NCI-H1105 treated with DMSO at 0.1 percent for 48 hours (cell line): ENCODE results near the gene CDH23.

Source experiments
- DNase-seq: peaks from one replicate; lab custom pipeline; 2025; lab: John Stamatoyannopoulos, UW

Gene CDH23

DNA sequence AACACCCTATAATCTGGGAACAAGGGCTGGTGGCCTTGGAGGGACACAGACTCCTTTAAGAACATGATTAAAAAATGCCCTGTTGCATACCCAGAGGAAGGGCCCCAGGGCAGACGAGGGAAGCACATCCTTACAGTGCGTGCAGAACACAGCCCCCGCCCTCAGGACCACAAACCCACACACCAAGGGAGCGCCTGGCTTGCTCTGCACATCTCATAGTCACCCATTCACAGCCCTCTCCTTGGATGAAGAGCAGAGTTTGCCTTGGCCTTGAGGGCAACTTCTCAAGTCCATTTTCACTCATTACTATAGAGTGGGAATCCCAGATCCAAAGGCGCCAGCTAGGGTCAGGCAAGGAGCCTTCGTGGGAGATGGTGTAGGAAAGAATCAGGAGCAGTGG is 382.9 kb downstream of the CDH23 start:
- no peak for DNase-seq

DNA sequence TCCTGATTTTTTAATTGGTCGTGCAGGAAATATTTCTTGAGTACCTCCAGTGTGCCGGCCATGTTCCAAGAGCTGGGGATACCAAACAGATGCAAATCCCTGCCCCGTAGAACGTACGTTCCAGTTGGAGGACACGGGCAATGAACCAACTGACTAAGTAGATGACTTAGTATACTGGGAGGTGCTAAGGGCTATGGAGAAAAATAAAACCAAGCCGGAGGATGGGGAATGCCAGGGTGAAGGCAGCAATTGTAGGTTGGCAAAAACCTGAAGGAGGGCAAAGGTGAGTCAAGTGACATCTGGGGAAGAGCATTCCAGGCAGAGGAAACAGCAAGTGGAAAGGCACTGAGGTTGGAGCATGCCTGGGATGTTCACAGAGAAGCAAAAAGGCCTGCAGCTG is 383.4 kb downstream of the CDH23 start:
- DNase-seq: no peak

DNA sequence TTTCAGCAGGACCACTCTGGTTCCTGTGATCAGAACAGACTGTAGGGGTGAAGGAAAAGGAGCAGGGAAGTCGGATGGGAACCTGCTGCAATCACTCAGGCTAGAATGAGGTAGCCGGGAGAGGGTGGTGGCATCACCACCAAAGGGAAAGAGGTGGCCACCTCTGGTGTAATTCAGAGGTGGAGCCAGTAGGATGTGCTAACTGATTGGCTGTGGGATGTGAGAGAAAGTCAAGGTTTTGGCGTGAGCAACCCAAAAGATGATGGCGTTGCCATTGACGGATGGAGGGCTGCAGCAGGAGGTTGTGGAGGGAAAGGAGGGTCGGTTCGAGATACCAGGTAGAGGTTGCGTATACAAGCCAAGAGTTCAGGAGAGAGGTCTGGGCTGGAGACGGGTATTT is 384.0 kb downstream of the CDH23 start:
- DNase-seq: no peak

DNA sequence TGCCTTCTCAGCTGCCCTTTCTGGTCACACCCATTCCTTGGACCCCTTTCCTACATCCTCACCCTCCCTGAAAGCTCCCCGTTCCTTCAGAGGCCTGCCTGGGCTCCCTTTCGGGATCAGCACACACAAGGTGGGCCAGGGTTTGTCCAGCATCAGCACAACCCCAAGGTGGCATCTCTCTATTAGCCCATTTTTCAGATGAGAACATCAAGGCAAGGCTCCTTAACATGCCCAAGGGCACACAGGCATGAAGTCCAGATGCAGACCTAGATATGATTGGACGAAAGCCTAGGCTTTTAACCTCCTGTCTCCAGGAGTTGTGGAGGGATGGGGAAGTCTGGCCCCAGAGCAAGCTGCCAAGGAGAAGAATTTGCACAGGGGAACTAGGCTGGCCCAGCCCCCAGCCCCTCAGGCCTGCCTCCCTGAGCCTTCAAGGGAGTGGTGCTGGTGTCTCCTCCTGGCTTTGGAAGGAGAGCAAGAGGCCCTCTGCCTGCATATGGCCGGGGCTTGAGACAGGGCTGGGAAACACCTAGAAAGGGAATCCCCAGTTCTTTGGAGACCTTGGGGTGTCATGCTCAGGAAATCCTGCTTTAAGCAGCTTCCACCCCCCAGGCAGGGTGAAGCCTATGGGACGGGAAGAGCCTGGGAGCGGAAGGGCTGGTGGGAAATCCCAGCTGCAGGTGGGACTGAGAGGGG is 385.6 kb downstream of the CDH23 start:
- no peak for DNase-seq

- no peak for DNase-seq
These were observed 386.3 kb downstream of the CDH23 start for GRCh38 chr10:71782917-71783490.

- no peak for DNase-seq
These were observed 387.4 kb downstream of the CDH23 start for GRCh38 chr10:71783917-71784678.

DNA sequence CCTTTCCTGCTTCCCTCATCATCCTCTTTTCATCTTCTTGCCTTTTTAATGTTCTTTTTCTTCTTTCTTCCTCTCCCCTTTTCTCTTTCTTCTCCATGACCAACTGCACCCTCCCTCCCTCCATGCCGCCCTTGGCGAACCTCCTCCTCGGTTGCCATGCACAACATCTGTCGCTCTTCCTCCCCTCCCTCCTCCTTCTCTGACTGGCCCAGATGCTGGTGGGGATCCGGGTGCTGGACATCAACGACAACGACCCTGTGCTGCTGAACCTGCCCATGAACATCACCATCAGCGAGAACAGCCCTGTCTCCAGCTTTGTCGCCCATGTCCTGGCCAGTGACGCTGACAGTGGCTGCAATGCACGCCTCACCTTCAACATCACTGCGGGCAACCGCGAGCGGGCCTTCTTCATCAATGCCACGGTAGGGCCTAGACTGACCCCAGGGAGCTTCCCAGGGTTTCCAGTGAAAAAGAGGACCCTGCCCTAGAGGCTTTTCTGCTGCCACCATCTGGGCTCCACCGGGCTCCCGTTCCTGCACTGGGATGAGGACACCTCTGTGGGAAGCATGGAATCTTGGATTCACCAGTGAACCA is 388.1 kb downstream of the CDH23 start:
- no peak for DNase-seq

DNA sequence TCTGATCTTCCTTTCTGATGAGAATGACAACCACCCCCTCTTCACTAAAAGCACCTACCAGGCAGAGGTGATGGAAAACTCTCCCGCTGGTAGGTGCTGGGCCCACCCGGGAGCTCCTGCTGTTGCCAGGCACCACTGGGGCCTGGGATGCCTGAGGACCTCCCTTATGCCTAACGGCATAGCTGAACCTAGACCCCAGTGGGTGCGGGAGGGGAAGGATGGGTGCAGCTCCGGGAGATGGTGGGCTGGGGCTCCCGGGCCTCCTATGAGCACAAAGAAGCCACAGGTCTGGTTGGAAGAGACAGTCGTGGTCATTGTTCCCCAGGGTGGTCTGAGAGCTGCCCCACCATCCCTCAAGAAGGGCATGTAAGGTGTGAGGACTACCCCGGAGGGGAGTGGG is 392.2 kb downstream of the CDH23 start:
- no peak for DNase-seq

DNA sequence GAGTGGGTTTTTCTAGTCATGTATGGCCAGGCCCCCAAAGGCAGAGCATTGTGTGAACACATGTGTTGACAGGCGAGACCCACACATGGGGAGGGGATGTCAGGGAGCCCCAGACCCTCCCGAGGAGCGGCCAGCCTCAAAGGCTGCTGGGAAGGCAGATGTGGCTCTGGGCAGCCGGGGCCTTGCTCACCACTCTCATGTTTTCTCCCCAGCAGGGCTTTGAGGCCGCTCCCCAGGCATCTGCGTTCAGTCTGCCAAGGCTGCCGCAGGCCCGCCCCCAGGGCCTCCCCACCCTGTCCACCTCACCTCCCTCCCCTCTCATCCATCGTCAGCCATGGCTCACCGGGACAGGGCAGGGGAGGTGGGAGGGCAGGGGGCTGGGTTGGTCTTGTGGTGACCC is 393.2 kb downstream of the CDH23 start:
- no peak for DNase-seq

- no peak for DNase-seq
These were observed 394.2 kb downstream of the CDH23 start for GRCh38 chr10:71790749-71791440.

GRCh38 chr10:71795248-71795647 is 398.5 kb downstream of the CDH23 start:
- no peak for DNase-seq

GRCh38 chr10:71796749-71797405 is 400.2 kb downstream of the CDH23 start:
- no peak for DNase-seq

GRCh38 chr10:71797533-71798307 is 401.0 kb downstream of the CDH23 start:
- DNase-seq: no peak

DNA sequence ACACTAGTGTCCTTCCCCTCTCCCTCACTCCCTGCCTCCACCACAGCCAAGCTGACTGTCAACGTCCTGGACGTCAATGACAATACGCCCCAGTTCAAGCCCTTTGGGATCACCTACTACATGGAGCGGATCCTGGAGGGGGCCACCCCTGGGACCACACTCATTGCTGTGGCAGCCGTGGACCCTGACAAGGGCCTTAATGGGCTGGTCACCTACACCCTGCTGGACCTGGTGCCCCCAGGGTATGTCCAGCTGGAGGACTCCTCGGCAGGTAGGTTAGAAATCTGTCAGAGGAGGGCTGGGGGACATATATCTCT is 401.5 kb downstream of the CDH23 start:
- no peak for DNase-seq

DNA sequence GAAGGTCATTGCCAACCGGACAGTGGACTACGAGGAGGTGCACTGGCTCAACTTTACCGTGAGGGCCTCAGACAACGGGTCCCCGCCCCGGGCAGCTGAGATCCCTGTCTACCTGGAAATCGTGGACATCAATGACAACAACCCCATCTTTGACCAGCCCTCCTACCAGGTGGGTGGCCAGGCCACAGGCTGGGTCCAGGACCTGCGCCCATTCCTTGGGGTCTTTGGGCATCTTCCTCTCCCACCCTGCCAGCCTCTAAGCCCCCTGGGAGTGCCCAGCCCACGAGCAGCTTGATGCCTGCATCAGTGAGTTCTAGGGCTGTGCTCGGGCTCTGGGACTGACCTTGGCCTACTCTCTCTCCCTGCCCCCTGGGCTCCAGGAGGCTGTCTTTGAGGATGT is 402.4 kb downstream of the CDH23 start:
- DNase-seq: no peak

DNA sequence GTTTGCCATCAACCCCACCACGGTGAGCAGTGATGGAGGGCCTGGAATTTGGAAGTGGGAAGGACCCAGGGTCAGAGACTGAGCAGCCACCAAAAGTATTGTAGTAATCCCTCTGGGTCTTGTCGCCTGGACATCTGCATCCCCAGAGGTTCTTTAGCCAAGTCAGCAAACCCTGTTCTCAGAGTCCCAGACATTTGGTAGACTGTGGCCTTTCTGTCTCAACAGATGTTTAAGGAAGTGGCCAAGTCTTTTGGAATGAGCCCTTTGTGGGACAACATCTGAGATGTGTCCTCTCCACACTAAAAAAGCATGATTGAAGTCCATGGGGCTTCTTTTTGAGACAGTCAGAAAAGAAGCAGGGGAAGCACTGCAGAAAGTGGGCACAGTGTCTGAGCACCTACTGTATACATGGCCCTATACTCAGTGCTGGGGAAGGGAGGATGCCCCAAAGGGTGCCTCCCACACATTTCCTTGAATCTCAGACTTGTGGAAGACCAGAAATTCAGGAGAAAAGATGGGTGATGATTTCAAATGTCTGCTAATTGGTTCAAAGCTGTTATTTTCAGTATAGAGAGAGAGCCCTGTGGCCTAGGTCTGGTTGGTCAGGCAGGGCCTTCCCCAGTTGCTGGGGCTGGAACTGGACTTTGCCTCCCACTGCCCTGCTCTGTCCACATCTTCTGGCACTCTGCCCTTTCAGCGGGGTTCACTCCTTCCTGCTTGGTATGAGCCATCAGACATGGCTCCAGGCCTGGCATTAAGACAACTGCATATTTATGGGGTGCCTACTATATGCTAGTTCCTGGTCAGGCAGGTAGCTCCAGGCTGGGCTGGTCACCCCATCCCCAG is 403.1 kb downstream of the CDH23 start:
- DNase-seq: no peak

DNA sequence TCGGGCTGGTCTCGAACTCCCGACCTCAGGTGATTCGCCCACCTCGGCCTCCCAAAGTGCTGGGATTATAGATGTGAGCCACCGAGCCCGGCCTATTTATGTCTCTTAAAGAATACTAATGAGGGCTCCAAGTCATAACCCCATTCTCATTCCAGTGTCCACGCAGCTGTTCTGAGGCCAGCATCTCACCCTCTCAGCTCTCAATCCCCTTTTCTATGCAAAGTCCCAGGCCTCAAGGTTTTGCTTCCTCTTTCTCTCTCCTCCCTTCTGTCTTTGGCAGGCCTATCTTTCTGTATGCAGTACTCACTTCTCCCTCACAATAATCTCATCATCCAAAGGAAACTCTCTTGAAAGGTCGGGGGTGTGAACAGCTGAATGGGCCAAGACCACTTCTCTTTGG is 404.6 kb downstream of the CDH23 start:
- no peak for DNase-seq

DNA sequence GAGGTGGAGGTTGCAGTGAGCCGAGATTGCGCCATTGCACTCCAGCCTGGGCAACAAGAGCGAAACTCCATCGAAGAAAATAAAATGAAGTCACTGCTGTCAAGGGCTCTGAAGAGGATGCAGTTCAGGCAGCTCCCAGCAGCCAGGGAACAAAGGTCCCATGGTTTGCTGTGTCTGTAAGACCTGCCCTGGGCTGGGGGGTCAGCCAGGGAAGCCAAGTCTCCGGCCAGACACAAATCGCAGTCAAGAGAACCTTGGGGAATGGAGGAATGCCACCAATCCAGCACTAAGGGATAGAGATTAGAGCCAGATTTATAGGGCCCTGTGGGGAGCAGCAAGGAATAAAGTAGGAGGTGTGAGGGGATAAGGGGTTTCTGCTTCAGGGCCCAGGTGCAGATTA is 405.5 kb downstream of the CDH23 start:
- no peak for DNase-seq

GRCh38 chr10:71802715-71803488 is 406.2 kb downstream of the CDH23 start:
- no peak for DNase-seq

DNA sequence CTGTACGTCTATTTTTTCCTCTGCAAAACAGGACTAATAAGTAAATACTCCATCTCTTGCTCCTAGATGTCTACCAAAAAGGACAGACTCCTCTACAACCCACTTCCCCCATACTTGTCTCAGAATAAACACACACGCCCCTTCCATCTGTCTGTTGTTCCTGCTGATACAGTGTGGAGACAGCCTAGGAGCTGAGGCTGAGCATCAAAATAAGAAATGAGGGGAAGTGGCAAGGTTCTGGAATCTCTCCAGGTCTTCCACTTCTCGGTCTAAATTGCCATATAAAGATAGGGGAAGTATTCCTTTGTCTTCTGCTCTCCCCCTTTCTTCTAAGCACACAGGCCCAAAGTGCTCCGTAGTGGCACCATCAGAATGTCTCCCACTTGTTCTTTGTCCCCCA is 407.4 kb downstream of the CDH23 start:
- DNase-seq: no peak
